ENCODE results near the gene TNXB. TPM values are rescaled to one million over a fixed set of nuclear protein-coding genes. Genes with fewer than 3 reads are reported as not detected.
"Not testable (repeated sequence)": the region's sequence is repeated elsewhere in the genome, so short reads cannot be mapped to it uniquely, and the experiment has no call there.

TNXB gene
- total and polyA plus RNA-seq, 9 donors, result 13.3 to 334 (median 146) TPM

DNA sequence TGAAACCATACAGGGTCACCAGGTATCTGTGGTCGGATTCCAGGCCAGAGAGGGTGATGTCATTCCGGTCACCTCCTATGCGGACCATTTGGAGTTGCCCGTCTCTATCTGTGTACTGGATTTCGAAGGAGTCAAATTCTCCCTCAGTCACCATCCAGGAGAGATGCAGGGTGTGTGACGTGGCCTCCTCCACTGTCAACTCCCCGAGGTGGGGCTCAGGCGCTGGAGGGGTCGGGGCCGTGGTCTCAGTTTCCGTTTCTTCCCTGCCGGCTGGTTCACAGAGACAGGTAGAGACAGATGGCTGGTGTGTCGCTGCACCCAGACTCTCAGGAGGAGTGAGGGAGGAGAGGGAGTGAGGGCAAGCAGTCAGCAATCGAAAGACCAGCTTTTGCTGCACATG is 40.3 kb downstream of the TNXB start:
- H3K9me3 ChIP-seq, result no peaks in the 10 kb centered on the region
- intact Hi-C loops (cut with DNase I), result no loop called here
- no peak overlapping the region for H3K4me3 ChIP-seq
- WGBS, 3 donors, result 86 to 90% (median 89%) methylated on average over 14 of the region's 14 CpGs
- H3K27me3 ChIP-seq, result no peaks in the 10 kb centered on the region
- no peak for DNase-seq
- H3K36me3 ChIP-seq, result no peaks in the 10 kb centered on the region
- H3K4me1 ChIP-seq (ENCODE audit: insufficient read depth), result no peaks in the 10 kb centered on the region
- no peak overlapping the region for H3K27ac ChIP-seq
- TF ChIP-seq POLR2A (IDR thresholded peaks at IDR 0.05) (no peak), EP300 (IDR thresholded peaks at IDR 0.05) (no peak)
- TF ChIP-seq, protein P1, sequence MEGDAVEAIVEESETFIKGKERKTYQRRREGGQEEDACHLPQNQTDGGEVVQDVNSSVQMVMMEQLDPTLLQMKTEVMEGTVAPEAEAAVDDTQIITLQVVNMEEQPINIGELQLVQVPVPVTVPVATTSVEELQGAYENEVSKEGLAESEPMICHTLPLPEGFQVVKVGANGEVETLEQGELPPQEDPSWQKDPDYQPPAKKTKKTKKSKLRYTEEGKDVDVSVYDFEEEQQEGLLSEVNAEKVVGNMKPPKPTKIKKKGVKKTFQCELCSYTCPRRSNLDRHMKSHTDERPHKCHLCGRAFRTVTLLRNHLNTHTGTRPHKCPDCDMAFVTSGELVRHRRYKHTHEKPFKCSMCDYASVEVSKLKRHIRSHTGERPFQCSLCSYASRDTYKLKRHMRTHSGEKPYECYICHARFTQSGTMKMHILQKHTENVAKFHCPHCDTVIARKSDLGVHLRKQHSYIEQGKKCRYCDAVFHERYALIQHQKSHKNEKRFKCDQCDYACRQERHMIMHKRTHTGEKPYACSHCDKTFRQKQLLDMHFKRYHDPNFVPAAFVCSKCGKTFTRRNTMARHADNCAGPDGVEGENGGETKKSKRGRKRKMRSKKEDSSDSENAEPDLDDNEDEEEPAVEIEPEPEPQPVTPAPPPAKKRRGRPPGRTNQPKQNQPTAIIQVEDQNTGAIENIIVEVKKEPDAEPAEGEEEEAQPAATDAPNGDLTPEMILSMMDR (IDR thresholded peaks at IDR 0.05), result no peak

DNA sequence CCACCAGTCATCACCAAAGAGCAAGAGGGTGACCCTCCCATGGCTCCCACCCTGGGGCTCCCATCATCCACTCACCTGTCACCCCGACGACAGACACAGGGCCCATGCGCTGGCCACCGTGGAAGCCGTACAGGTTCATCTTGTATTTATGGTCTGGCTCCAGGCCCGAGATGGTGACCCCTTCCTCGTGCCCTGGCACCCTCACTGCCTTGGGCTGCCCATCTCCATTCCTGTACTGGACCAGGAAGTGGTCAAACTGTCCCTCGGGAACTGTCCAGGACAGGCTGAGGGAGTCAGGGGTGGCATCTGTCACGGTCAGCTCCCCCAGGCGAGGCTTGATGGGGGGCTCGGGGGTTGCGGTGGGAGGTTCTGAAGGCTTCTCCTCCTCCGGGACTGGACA is 40.8 kb downstream of the TNXB start:
- WGBS, 3 donors, result 79 to 89% (median 84%) methylated on average over 13 of the region's 13 CpGs
- H3K27ac ChIP-seq, result not testable (repeated sequence)

DNA sequence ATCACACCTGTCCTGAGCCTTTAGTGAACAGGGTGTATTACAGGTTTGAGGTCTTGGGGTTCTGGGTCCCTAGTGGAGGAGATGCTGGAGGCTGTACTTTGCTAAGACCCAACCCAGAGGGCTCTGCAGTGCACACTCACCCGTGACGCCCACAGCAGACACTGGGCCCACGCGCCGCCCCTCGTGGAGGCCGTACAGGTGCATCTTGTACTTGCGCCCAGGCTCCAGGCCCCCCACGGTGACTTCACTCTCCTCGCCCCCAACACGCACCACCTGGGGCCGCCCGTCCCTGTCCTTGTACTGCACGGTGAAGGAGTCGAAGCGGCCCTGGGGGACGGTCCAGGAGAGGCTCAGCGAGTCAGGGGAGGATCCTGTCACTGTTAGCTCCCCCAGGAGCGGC is 41.6 kb downstream of the TNXB start:
- intact Hi-C loops (cut with DNase I); H3K27ac ChIP-seq; DNase-seq; H3K4me1 ChIP-seq (ENCODE audit: insufficient read depth); H3K4me3 ChIP-seq; H3K9me3 ChIP-seq; H3K27me3 ChIP-seq; H3K36me3 ChIP-seq: not testable (repeated sequence)
- 82 to 88% (median 84%) methylated on average over 18 to 19 of the region's 19 CpGs for WGBS, 3 donors

More for the DNA sequence above, 40.8 kb downstream of the TNXB start:
- intact Hi-C loops (cut with DNase I); H3K36me3 ChIP-seq; H3K27me3 ChIP-seq; H3K9me3 ChIP-seq; DNase-seq; H3K4me3 ChIP-seq; H3K4me1 ChIP-seq (ENCODE audit: insufficient read depth): not testable (repeated sequence)

DNA sequence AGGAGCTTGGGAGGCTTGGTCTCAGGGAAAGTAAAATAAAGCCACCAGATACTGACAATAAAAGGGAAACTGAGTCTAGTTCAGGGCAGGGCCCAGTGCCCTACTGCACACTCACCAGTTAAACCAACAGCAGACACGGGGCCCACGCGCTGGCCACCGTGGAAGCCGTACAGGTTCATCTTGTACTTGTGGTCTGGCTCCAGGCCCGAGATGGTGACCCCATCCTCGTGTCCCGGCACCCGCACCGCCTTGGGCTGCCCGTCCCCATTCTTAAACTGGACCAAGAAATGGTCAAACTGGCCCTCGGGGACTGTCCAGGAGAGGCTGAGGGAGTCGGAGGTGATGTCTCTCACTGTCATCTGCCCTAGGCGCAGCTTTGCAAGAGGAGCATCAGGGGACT is 44.4 kb downstream of the TNXB start:
- peak in 1 of 5 donors; percentile 30 for DNase-seq
- no peak overlapping the region for H3K27ac ChIP-seq
- no peaks in the 10 kb centered on the region for H3K36me3 ChIP-seq
- H3K4me1 ChIP-seq (ENCODE audit: insufficient read depth), result no peaks in the 10 kb centered on the region
- intact Hi-C loops (cut with DNase I), result no loop called here
- H3K27me3 ChIP-seq, result no peaks in the 10 kb centered on the region
- TF ChIP-seq POLR2A (IDR thresholded peaks at IDR 0.05), result no peak
- TF ChIP-seq, protein P1 (IDR thresholded peaks at IDR 0.05), result no peak
- 84 to 91% (median 90%) methylated on average over 14 of the region's 14 CpGs for WGBS, 3 donors
- H3K9me3 ChIP-seq, result no peaks in the 10 kb centered on the region
- H3K4me3 ChIP-seq, result no peak overlapping the region

DNA sequence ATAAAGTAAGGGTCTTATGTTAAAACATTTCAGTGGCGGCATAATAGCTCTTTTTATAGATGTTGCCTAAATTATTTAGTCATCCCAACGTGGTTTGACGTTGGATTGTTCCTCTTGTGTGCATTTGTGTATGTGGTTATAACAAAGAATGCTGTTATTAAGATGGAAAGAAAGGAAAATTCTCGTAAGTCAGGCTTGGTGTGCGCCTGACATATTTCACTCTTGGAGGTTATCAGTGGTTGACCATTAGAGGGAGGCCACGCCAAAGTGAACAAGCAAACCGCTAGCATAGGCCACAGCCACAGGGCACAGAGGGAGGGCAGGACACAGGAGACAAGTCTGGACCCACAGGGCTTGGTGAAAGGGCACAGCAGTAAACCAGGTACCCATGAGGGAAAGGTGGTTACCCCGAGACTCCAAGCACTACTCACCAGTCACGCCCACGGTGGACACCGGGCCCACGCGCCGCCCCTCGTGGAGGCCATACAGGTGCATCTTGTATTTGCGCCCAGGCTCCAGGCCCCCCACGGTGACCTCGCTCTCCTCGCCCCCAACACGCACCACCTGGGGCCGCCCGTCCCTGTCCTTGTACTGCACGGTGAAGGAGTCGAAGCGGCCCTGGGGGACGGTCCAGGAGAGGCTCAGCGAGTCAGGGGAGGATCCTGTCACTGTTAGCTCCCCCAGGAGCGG is 48.0 kb downstream of the TNXB start:
- Histone ChIP-seq H3K36me3 (no peaks in the 10 kb centered on the region), H3K27ac (no peak overlapping the region), H3K4me1 (ENCODE audit: insufficient read depth) (no peaks in the 10 kb centered on the region), H3K27me3 (no peaks in the 10 kb centered on the region), H3K9me3 (no peaks in the 10 kb centered on the region), H3K4me3 (no peak overlapping the region)
- 83 to 89% (median 85%) methylated on average over 27 to 28 of the region's 28 CpGs for WGBS, 3 donors
- intact Hi-C loops (cut with DNase I), result no loop called here
- DNase-seq, result no peak
- no peak for TF ChIP-seq EP300 (IDR thresholded peaks at IDR 0.05)
- TF ChIP-seq POLR2A (IDR thresholded peaks at IDR 0.05), result no peak
- TF ChIP-seq, protein P1 (IDR thresholded peaks at IDR 0.05), result no peak
